HG03196 (cell line): ENCODE measurements around the gene FUT8.
"Not testable (repeated sequence)": the region's sequence is repeated elsewhere in the genome, so short reads cannot be mapped to it uniquely, and the experiment has no call there.

Experiments
- ATAC-seq: cut with Tn5 transposase; IDR thresholded peaks from one replicate; pipeline ENCODE4 v1.9.1; 2021; ENCODE audit not compliant: unreplicated experiment

Gene FUT8

DNA sequence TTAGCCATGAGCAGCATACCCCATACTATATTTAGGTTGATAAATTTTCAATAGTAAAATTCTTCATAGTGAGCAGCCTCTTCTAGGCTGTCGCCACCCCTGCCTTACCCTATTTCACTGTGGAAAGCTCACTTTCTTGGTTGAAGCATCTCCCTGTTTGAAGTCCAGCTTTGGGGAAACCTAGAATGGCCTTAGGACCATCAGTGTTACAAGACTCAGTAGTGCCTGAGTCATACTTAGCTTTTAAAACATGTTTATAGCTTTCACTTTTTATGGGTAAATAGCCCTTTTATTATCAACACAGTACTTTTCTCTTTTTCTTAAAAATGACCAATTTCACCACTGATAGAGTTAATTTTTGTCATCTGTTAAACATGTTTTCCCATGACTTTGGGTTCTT lies 37.1 kb downstream of the FUT8 start:
- no peak for ATAC-seq

- no peak for ATAC-seq
Measured at GRCh38 chr14:65453807-65454480, 41.4 kb downstream of the FUT8 start.

DNA sequence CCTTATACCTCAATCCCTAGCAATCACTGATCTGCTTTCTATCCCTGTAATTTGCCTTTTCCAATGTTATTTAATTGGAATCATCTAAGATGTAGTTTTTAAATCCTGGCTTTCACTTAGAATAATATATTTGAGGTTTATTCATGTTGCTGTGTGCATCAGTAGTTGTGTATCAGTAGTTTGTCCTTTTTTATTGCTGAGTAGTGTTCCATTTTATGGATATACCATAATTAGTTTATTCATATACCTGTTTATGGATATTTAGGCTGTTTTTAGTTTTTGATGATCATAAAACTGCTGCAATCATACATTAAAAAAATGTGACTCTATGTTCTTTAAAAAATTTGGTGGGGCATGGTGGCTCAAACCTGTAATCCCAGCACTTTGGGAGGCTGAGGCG lies 43.7 kb downstream of the FUT8 start:
- no peak for ATAC-seq

- peak; percentile 33 for ATAC-seq
Measured at GRCh38 chr14:65461730-65462129, 49.2 kb downstream of the FUT8 start.

DNA sequence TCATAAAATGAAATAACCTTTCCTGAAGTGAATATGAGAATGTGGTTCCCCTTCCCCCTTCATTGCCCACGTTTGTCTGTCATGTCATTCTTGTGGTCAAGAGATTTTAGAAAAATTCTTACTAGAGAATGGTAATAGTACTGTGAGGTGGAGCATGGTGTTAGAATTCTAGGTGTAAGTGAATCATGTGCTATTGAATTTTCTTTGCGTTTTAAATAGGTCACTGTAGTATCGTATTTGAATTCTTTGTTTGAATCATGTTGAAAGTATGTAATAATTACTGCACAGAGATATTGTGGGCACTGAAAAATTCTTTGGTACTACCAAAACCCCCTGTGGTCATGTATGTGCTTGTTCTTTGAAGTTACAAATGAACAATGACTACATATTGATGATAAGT lies 49.9 kb downstream of the FUT8 start:
- peak; percentile 53 for ATAC-seq

- no peak for ATAC-seq
Measured at GRCh38 chr14:65465584-65465983, 53.1 kb downstream of the FUT8 start.

DNA sequence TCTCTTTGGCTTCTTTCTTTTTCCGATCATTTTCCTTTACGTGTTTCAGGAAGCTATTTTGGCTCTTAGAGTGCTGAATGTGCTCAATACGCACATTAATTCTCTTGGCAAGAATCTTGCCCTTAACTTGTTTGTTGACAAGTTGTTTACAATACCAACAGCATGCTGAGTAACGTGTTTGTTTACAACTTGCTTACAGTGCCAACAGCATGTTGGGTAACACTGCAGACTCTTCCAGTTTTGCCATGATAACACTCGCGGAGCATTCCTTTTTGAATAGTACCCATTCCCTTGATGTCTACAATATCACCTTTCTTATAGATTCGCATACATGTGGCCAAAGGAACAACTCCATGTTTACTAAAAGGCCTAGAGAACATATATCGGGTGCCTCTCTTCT lies 55.4 kb downstream of the FUT8 start:
- not testable (repeated sequence) for ATAC-seq

GRCh38 chr14:65469903-65470302 lies 57.4 kb downstream of the FUT8 start:
- ATAC-seq, result no peak

GRCh38 chr14:65470404-65470880 lies 57.9 kb downstream of the FUT8 start:
- peak; percentile 37 for ATAC-seq

DNA sequence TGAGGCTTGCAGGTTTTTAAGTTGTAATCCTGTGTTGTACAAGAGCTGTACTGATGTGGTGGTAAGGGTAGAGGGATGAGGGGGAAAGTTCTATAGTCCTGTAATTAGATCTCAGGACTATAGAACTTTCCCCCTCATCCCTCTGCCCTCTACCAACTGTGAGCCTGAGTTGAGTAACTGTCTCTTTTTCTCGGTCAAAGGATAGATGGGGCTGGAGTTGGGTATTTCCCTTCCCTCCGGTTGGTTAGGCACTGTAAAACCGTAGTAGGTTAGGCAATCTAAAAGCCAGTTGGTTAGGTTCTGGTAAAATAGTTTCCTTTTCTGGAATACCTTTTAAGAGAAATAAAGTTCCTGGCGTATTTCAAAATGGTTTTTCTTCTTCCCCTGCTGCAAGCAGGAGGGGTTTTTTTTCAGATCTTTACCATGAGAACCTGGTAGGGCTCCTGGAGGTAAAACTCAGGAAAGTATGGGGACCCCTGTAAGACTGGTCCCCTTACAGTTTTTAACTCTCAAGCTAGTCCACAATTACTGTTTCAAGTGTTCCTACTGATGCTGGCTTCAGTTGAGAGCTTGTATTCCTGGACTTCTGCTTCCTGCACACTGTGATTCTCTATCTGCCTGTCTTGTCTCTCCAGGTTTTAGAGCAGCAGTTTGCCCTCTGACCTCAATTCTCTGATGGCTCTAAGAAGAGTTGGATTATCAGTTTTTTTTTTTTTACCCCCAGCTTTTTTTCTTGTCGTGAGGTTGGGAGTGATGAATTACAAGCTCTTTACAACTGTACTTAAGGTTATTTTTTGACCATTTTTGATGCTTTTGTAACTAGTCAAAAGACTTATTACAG lies 58.7 kb downstream of the FUT8 start:
- ATAC-seq, result peak; percentile 56

DNA sequence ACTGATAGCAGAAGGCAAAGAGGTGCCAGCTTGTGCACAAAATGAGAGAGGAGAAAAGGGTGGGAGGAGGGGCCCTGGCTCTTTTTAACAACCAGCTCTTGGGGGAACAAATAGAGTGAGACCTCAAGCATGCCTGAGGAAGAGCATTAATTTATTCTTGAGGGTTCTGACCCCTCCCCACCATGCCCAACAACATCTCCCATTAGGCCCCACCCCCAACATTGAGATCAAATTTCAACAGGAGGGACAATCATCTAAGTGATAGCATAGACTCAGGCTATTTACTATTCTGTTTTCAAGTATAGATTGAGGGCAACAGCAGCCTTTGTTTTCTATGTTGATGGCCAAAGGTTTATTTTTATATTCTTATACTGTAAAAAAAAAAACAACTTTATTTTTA lies 59.7 kb downstream of the FUT8 start:
- ATAC-seq, result no peak

GRCh38 chr14:65476273-65476941 lies 63.9 kb downstream of the FUT8 start:
- peak; percentile 76 for ATAC-seq

- no peak for ATAC-seq
Measured at GRCh38 chr14:65476942-65477318, 64.4 kb downstream of the FUT8 start.

- ATAC-seq, result no peak
Measured at GRCh38 chr14:65478017-65478416, 65.5 kb downstream of the FUT8 start.

DNA sequence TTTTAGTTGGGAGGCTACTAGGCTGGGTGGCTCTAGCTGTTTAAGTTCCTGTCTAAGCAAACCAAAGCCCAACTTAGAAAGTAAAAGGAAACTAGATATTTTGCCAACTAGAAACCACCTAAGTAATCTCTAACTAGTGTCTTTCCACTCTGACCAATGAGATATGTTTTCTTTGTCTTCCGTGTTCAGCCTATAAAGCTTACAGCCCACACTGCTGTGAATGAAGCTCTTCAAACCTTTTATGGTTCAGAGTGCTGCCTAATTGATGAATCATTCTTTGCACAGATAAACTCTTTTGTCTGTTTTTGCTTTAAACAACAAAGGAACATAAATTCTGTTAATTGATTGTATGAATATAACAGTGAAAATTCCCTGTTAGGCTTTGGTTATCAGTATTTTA lies 66.1 kb downstream of the FUT8 start:
- ATAC-seq, result peak; percentile 37

DNA sequence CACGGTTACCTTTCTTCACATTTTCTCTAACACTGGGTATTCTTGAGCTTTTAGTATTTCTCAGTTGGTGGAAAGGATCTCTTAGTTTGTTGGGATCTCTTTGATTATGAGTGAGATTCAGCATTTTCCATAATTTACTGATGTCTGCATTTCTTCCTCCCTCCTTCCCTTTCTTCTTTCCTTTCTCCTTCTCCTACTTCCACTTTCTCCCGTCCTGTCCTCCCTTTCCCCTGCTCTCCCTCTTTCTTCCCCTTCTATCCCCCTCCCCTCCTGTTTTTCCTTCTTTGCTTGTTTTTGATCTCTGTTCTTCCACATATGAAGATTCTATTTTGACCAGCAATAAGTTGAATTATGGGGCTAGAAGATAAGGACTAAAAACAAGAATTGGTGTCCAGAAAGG lies 66.9 kb downstream of the FUT8 start:
- ATAC-seq, result no peak

- no peak for ATAC-seq
Measured at GRCh38 chr14:65482757-65483438, 70.4 kb downstream of the FUT8 start.

- ATAC-seq, result no peak
Measured at GRCh38 chr14:65483647-65484046, 71.1 kb downstream of the FUT8 start.

DNA sequence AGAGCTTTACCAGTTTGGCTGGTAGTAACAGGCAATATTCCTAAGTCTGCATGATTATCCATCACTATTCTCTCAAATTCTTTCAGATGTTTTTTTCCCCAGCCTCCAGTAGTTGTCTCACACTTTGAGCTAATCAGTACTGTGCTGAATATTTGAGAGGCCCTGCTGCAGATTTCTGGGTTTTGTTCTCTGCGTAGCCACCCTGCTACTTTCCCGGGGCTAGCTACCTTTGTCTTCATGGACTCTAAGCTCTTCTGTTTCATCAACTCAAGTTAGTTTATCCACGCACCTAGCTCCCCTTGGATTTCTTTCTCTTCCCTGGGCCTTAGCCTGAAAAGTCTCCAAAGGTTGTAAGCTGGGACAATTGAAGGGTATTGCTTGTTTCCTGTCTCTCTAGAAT lies 73.0 kb downstream of the FUT8 start:
- no peak for ATAC-seq

GRCh38 chr14:65486863-65487262 lies 74.3 kb downstream of the FUT8 start:
- no peak for ATAC-seq

GRCh38 chr14:65487783-65488494 lies 75.4 kb downstream of the FUT8 start:
- ATAC-seq, result no peak
